ENCODE results near the gene BBS9.

DNA sequence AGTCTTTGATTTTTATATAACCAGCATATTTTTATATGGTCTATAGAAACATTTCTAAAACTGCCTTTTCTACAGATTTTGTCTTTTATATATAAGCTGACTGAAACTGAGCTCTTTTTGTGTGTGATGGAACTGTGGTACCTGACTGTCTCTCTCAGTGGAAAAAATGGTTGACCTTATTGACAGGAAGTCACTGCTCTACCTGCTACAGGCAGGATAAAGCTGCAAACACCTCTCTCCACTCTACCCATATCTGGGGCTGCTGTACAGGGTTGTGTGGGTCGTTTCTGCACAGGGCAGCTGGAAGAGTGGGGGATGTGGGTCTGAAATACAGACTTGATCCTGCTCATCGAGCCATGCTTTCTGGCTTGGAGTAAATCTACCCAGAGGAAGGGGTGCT, 48.5 kb downstream of the BBS9 start:
- no peak for TF ChIP-seq POLR2AphosphoS5 (IDR thresholded peaks at IDR 0.05; ENCODE audit: low read depth, low read length)
- TF ChIP-seq TAF1 (IDR thresholded peaks at IDR 0.05; ENCODE audit: borderline replicate concordance, insufficient read depth, low read length): no peak
- TF ChIP-seq, protein P1, sequence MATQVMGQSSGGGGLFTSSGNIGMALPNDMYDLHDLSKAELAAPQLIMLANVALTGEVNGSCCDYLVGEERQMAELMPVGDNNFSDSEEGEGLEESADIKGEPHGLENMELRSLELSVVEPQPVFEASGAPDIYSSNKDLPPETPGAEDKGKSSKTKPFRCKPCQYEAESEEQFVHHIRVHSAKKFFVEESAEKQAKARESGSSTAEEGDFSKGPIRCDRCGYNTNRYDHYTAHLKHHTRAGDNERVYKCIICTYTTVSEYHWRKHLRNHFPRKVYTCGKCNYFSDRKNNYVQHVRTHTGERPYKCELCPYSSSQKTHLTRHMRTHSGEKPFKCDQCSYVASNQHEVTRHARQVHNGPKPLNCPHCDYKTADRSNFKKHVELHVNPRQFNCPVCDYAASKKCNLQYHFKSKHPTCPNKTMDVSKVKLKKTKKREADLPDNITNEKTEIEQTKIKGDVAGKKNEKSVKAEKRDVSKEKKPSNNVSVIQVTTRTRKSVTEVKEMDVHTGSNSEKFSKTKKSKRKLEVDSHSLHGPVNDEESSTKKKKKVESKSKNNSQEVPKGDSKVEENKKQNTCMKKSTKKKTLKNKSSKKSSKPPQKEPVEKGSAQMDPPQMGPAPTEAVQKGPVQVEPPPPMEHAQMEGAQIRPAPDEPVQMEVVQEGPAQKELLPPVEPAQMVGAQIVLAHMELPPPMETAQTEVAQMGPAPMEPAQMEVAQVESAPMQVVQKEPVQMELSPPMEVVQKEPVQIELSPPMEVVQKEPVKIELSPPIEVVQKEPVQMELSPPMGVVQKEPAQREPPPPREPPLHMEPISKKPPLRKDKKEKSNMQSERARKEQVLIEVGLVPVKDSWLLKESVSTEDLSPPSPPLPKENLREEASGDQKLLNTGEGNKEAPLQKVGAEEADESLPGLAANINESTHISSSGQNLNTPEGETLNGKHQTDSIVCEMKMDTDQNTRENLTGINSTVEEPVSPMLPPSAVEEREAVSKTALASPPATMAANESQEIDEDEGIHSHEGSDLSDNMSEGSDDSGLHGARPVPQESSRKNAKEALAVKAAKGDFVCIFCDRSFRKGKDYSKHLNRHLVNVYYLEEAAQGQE (IDR thresholded peaks at IDR 0.05; ENCODE audit: insufficient read depth in 1 of 2, low read depth in 2 of 2, low read length in 2 of 2): no peak
- TF ChIP-seq SIN3A (IDR thresholded peaks at IDR 0.05; ENCODE audit: borderline replicate concordance, insufficient read depth, low read length): no peak
- TF ChIP-seq FOXP2 (optimal IDR thresholded peaks at IDR 0.05; ENCODE audit: borderline replicate concordance, extremely low read depth, extremely low read length, insufficient read depth): no peak
